Lower leg skin (tissue), 3 donors: Measurements from ENCODE around the gene CDC34.

Experiments
- CTCF ChIP-seq, 3 donors: fragments of 450-650 bp; IDR thresholded peaks; one replicate each; pipeline ENCODE4 v1.5.1; 2016; ENCODE audit warnings: antibody characterized with exemption in 3 of 3, mild to moderate bottlenecking in 3 of 3, moderate library complexity in 2 of 3
- POLR2A ChIP-seq, 2 donors: fragments of 450-650 bp; IDR thresholded peaks; one replicate each; pipeline ENCODE4 v1.6.1; 2016 to 2017; ENCODE audit warnings: antibody characterized with exemption in 2 of 2, mild to moderate bottlenecking in 1 of 2, moderate library complexity in 1 of 2

GRCh38 chr19:547117-547516 is 15.6 kb downstream of the CDC34 start:
- no peak for TF ChIP-seq CTCF (IDR thresholded peaks at IDR 0.05)
- TF ChIP-seq POLR2A (IDR thresholded peaks at IDR 0.05), result no peak
